Gastroesophageal sphincter (tissue), 3 donors: ENCODE data around the gene RALY.

Experiments
- CTCF ChIP-seq, 4 experiments: fragments of 200-600 bp in 2 of 4; fragments of 450-650 bp in 2 of 4; sonication (generic) in 1 of 4; IDR thresholded peaks; one replicate each; pipeline ENCODE4 v1.5.1; 2017 to 2019; ENCODE audit warnings: antibody characterized with exemption in 4 of 4, mild to moderate bottlenecking in 2 of 4, moderate library complexity in 2 of 4
- POLR2A ChIP-seq, 2 donors: fragments of 450-650 bp; IDR thresholded peaks; one replicate each; pipeline ENCODE4 v1.6.1; 2017; ENCODE audit warnings: antibody characterized with exemption in 2 of 2, mild to moderate bottlenecking in 2 of 2, moderate library complexity in 1 of 2

DNA sequence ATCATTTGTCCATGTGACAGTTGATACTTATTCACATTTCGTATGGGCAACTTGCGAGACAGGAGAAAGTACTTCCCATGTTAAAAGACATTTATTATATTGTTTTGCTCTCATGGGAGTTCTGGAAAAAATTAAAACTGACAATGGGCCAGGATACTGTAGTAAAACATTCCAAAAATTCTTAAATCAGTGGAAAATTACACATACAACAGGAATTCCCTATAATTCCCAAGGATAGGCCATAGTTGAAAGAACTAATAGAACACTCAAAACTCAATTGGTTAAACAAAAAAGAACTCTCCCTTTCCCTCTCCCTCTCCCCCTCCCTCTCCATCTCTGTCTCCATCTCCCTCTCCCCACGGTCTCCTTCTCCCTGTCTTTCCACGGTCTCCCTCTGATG lies 137.8 kb downstream of the RALY start:
- TF ChIP-seq CTCF (IDR thresholded peaks at IDR 0.05) (no peak), POLR2A (IDR thresholded peaks at IDR 0.05) (no peak)
